ENCODE data around the gene MICAL3.
"Not testable (repeated sequence)": the region's sequence is repeated elsewhere in the genome, so short reads cannot be mapped to it uniquely, and the experiment has no call there.

MICAL3 gene

GRCh38 chr22:18029686-18030267 lies 5.4 kb upstream of the MICAL3 start:
- no peak for DNase-seq

GRCh38 chr22:18028817-18029527 lies 4.6 kb upstream of the MICAL3 start:
- no peak for DNase-seq

- DNase-seq = not testable (repeated sequence)
Measured at GRCh38 chr22:18025898-18026297, 1.5 kb upstream of the MICAL3 start.

GRCh38 chr22:18024956-18025720 lies 777 bp upstream of the MICAL3 start:
- DNase-seq = no peak

- peak in 1 of 2 donors; percentile 56 for DNase-seq
Measured at GRCh38 chr22:18023509-18024275, 669 bp downstream of the MICAL3 start.

- no peak for DNase-seq
Measured at GRCh38 chr22:18022876-18023275, 1.5 kb downstream of the MICAL3 start.

- no peak for DNase-seq
Measured at GRCh38 chr22:18021431-18021830, 2.9 kb downstream of the MICAL3 start.

- not testable (repeated sequence) for DNase-seq
Measured at GRCh38 chr22:18020743-18021142, 3.6 kb downstream of the MICAL3 start.

GRCh38 chr22:18013947-18014346 lies 10.4 kb downstream of the MICAL3 start:
- DNase-seq = no peak

GRCh38 chr22:18013436-18013835 lies 10.9 kb downstream of the MICAL3 start:
- no peak for DNase-seq

- no peak for DNase-seq
Measured at GRCh38 chr22:18012531-18012930, 11.8 kb downstream of the MICAL3 start.

GRCh38 chr22:18010266-18010665 lies 14.1 kb downstream of the MICAL3 start:
- DNase-seq = no peak

GRCh38 chr22:18008136-18008535 lies 16.2 kb downstream of the MICAL3 start:
- DNase-seq = no peak

GRCh38 chr22:18005201-18005926 lies 19.0 kb downstream of the MICAL3 start:
- no peak for DNase-seq

- DNase-seq = not testable (repeated sequence)
Measured at GRCh38 chr22:18001894-18002315, 22.5 kb downstream of the MICAL3 start.

- DNase-seq = peak; percentile 93 to 95
Measured at GRCh38 chr22:18001040-18001893, 23.1 kb downstream of the MICAL3 start.

GRCh38 chr22:18000441-18001039 lies 23.8 kb downstream of the MICAL3 start:
- DNase-seq = no peak

- DNase-seq = no peak
Measured at GRCh38 chr22:17999851-18000250, 24.5 kb downstream of the MICAL3 start.

GRCh38 chr22:17998913-17999312 lies 25.4 kb downstream of the MICAL3 start:
- no peak for DNase-seq

GRCh38 chr22:17997456-17997855 lies 26.9 kb downstream of the MICAL3 start:
- DNase-seq = no peak

- not testable (repeated sequence) for DNase-seq
Measured at GRCh38 chr22:17995256-17995655, 29.1 kb downstream of the MICAL3 start.
